ENCODE measurements around the gene TRIM73. TPM values are rescaled to one million over a fixed set of nuclear protein-coding genes. Genes with fewer than 3 reads are reported as not detected.
A peak's percentile ranks its signal among the peaks of the same experiment; 100 is the strongest.
"Not testable (repeated sequence)": the region's sequence is repeated elsewhere in the genome, so short reads cannot be mapped to it uniquely, and the experiment has no call there.

TRIM73 gene
- polyA plus RNA-seq, 1 donor from 2014 or later, result 15.2 TPM

GRCh38 chr7:75442465-75443111 lies 47.2 kb downstream of the TRIM73 start:
- H3F3A ChIP-seq (ENCODE audit: insufficient read depth, low read length, poor library complexity, severe bottlenecking), result not testable (repeated sequence)

GRCh38 chr7:75449946-75450345 lies 54.5 kb downstream of the TRIM73 start:
- not testable (repeated sequence) for H3K27ac ChIP-seq (ENCODE audit: low read length); H3F3A ChIP-seq (ENCODE audit: insufficient read depth, low read length, poor library complexity, severe bottlenecking); H3K9me3 ChIP-seq (ENCODE audit: low read length); H3K27me3 ChIP-seq (ENCODE audit: insufficient read depth, low read depth, low read length); H3K9me2 ChIP-seq (ENCODE audit: insufficient read depth, low read length); H3K36me3 ChIP-seq (ENCODE audit: insufficient read depth, low read length); H3K79me2 ChIP-seq (replicated peaks; ENCODE audit: insufficient read depth, low read length); H3K4me3 ChIP-seq (ENCODE audit: low read length); H3K4me2 ChIP-seq (ENCODE audit: low read length); H3K9ac ChIP-seq (ENCODE audit: low read length); H2AFZ ChIP-seq (ENCODE audit: low read depth, low read length); H4K20me1 ChIP-seq (ENCODE audit: insufficient read depth)

More at GRCh38 chr7:75442465-75443111, 47.2 kb downstream of the TRIM73 start:
- H3K27me3 ChIP-seq (ENCODE audit: insufficient read depth, low read depth, low read length); H2AFZ ChIP-seq (ENCODE audit: low read depth, low read length); H4K20me1 ChIP-seq (ENCODE audit: insufficient read depth); H3K9me2 ChIP-seq (ENCODE audit: insufficient read depth, low read length); H3K9me3 ChIP-seq (ENCODE audit: low read length); H3K4me2 ChIP-seq (ENCODE audit: low read length); H3K36me3 ChIP-seq (ENCODE audit: insufficient read depth, low read length); H3K79me2 ChIP-seq (replicated peaks; ENCODE audit: insufficient read depth, low read length): not testable (repeated sequence)
- H3K27ac ChIP-seq (ENCODE audit: low read length), result peak overlapping the region; percentile 49
- peak overlapping the region; percentile 55 for H3K9ac ChIP-seq (ENCODE audit: low read length)
- peak overlapping the region; percentile 59 for H3K4me3 ChIP-seq (ENCODE audit: low read length)
- TF ChIP-seq POLR2AphosphoS5 (IDR thresholded peaks at IDR 0.05), result peak; percentile 46
- TF ChIP-seq MXI1 (conservative IDR thresholded peaks at IDR 0.05; ENCODE audit: poor library complexity, severe bottlenecking), result peak; percentile 26

DNA sequence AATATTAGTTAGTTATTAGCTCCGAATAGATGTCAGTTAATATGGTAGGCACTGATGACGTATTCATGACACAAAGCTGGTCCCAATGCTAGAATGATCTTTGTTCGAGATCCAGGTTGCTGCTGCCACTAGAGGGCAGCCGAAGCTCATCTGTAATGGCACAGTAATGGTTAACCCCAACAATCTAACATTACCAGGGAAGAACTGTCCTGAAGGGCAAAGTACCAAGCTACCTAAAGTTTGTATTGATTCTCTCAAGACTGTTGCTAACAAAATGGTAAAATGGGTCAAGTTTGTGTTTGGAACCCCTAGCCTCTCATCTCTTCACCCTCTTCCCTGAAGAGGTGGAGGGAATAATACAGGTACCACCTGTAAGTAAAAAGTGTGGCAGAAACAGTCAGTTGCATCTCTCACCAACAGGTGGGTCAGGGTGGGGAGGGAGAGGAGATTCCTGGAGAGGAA lies 57.1 kb downstream of the TRIM73 start:
- not testable (repeated sequence) for H3K79me2 ChIP-seq (replicated peaks; ENCODE audit: insufficient read depth, low read length); H3K27me3 ChIP-seq (ENCODE audit: insufficient read depth, low read depth, low read length); H3K36me3 ChIP-seq (ENCODE audit: insufficient read depth, low read length); H3K4me3 ChIP-seq (ENCODE audit: low read length); H3K27ac ChIP-seq (ENCODE audit: low read length); H4K20me1 ChIP-seq (ENCODE audit: insufficient read depth); H3K9me2 ChIP-seq (ENCODE audit: insufficient read depth, low read length); H3F3A ChIP-seq (ENCODE audit: insufficient read depth, low read length, poor library complexity, severe bottlenecking); H3K9me3 ChIP-seq (ENCODE audit: low read length); H2AFZ ChIP-seq (ENCODE audit: low read depth, low read length); H3K4me2 ChIP-seq (ENCODE audit: low read length); H3K9ac ChIP-seq (ENCODE audit: low read length)

Small RNA genes lying within 50 kb of the gene (small RNA-seq; reads per million reads assigned to genes)
- 0 to 1.2 (median 0) reads per million in 3 experiments for gene RF00019

Other genes starting within 250 kb of the TRIM73 start
- gene POM121C, start 90.7 kb downstream of the TRIM73 start, polyA plus RNA-seq, result 6.6 and 14.6 TPM in 2 replicates
- gene SPDYE5, start 96.7 kb downstream of the TRIM73 start, polyA plus RNA-seq, result 0.07 and 0.26 TPM in 2 replicates